Hepatocyte (in vitro differentiated cells): ENCODE measurements around the gene RAB6A.

Experiments used
- EZH2 ChIP-seq: fragments of 200-600 bp; sonication (generic); IDR thresholded peaks from 2 replicates; pipeline ENCODE4 v1.6.1; 2016; ENCODE audit warnings: antibody characterized with exemption, mild to moderate bottlenecking, borderline replicate concordance
- EZH2phosphoT487 ChIP-seq: fragments of 200-600 bp; sonication (generic); IDR thresholded peaks from one replicate; pipeline ENCODE4 v1.6.1; 2018; ENCODE audit warnings: antibody characterized with exemption, mild to moderate bottlenecking, low read depth, moderate library complexity; ENCODE audit not compliant: unreplicated experiment, severe bottlenecking
- TF ChIP-seq, protein P1 (sequence below): fragments of 200-600 bp; sonication (generic); IDR thresholded peaks from 2 replicates; pipeline ENCODE4 v1.5.1; 2016; ENCODE audit warnings: antibody characterized with exemption, mild to moderate bottlenecking; ENCODE audit not compliant: poor library complexity

DNA sequence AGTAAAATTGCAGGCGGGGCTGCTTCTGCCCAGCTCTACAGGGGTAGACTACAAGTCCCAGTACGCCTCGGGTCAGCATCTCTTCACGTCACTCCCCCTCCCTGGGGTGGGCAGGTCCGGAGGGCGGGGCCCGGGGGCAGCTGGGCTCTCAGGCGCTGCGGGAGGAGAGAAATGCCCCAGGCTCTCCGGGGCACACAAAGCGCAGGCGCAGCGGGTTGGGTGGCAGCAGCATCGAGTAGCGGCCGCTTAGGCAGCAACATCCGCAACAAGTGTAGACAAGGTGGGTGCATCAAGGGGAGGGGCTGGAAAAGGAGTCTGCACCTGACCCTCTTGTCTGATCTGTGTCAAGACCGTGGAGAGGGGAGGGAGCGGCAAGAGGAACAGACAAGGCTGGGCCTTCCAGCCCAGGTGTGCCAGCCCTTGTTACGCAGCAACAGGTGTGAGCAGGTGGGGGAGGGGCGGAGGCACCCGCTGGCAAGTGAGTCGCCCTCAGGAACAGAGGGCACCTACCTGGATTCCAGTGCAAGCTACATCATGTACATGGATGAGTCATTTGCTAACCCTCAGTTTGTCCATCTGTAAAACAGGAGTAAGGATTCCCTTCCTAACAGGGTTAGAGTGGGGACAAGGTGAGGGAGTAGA is 113.3 kb downstream of the RAB6A start:
- TF ChIP-seq EZH2phosphoT487 (no peak), EZH2 (no peak)
- TF ChIP-seq, protein P1, sequence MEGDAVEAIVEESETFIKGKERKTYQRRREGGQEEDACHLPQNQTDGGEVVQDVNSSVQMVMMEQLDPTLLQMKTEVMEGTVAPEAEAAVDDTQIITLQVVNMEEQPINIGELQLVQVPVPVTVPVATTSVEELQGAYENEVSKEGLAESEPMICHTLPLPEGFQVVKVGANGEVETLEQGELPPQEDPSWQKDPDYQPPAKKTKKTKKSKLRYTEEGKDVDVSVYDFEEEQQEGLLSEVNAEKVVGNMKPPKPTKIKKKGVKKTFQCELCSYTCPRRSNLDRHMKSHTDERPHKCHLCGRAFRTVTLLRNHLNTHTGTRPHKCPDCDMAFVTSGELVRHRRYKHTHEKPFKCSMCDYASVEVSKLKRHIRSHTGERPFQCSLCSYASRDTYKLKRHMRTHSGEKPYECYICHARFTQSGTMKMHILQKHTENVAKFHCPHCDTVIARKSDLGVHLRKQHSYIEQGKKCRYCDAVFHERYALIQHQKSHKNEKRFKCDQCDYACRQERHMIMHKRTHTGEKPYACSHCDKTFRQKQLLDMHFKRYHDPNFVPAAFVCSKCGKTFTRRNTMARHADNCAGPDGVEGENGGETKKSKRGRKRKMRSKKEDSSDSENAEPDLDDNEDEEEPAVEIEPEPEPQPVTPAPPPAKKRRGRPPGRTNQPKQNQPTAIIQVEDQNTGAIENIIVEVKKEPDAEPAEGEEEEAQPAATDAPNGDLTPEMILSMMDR, result no peak
